H9 (cell line): ENCODE measurements around the gene TRAK1. TPM values are rescaled to one million over a fixed set of nuclear protein-coding genes. Genes with fewer than 3 reads are reported as not detected.

Experiments
- DNase-seq: peaks from one replicate; pipeline ENCODE4 v3.0.0-alpha.2; 2017
- H2AFZ ChIP-seq: one replicate; pipeline ENCODE4 v1.6.1; 2013; ENCODE audit warnings: mild to moderate bottlenecking, low read length, control low read depth, moderate library complexity
- H2AK5ac ChIP-seq: 2 replicates; pipeline ENCODE4 v1.6.1; 2013; ENCODE audit warnings: low read length, control low read depth, mixed read lengths; ENCODE audit not compliant: insufficient read length
- H2BK120ac ChIP-seq: one replicate; pipeline ENCODE4 v1.6.1; 2013; ENCODE audit warnings: low read depth, mild to moderate bottlenecking, low read length, control low read depth, inconsistent platforms; ENCODE audit not compliant: poor library complexity, severe bottlenecking
- H2BK12ac ChIP-seq: 2 replicates; pipeline ENCODE4 v1.6.1; 2013; ENCODE audit warnings: low read length, control low read depth, mixed read lengths, low read depth; ENCODE audit not compliant: insufficient read length
- H2BK15ac ChIP-seq: 2 replicates; pipeline ENCODE4 v1.6.1; 2013; ENCODE audit warnings: low read depth, low read length, control low read depth
- H2BK20ac ChIP-seq: one replicate; pipeline ENCODE4 v1.6.1; 2013; ENCODE audit warnings: low read depth, mild to moderate bottlenecking, low read length, control low read depth, inconsistent platforms; ENCODE audit not compliant: poor library complexity, severe bottlenecking
- H2BK5ac ChIP-seq: 2 replicates; pipeline ENCODE4 v1.6.1; 2013; ENCODE audit warnings: low read length, control low read depth, mixed read lengths; ENCODE audit not compliant: insufficient read length
- H3K14ac ChIP-seq: 2 replicates; pipeline ENCODE4 v1.6.1; 2013; ENCODE audit warnings: low read length, control low read depth; ENCODE audit not compliant: insufficient read depth
- H3K18ac ChIP-seq: 2 replicates; pipeline ENCODE4 v1.6.1; 2013; ENCODE audit warnings: low read depth, mild to moderate bottlenecking, mixed read lengths, low read length, control low read depth; ENCODE audit not compliant: insufficient read length
- H3K23ac ChIP-seq: 2 replicates; pipeline ENCODE4 v1.6.1; 2013; ENCODE audit warnings: low read length, control low read depth, mixed read lengths, low read depth; ENCODE audit not compliant: insufficient read length
- H3K23me2 ChIP-seq: 2 replicates; pipeline ENCODE4 v1.6.1; 2013; ENCODE audit warnings: low read depth, mild to moderate bottlenecking, mixed read lengths, low read length, control low read depth; ENCODE audit not compliant: insufficient read length, poor library complexity, severe bottlenecking
- H3K27ac ChIP-seq: 2 replicates; pipeline ENCODE4 v1.5.1; 2013; ENCODE audit warnings: low read length, control low read depth, mixed read lengths, low read depth; ENCODE audit not compliant: insufficient read length
- H3K27me3 ChIP-seq: 2 replicates; pipeline ENCODE4 v1.6.1; 2013; ENCODE audit warnings: low read length, control low read depth, inconsistent platforms; ENCODE audit not compliant: insufficient read depth
- H3K4ac ChIP-seq: 2 replicates; pipeline ENCODE4 v1.6.1; 2013; ENCODE audit warnings: low read depth, mild to moderate bottlenecking, control low read depth, inconsistent platforms, low read length, moderate library complexity
- H3K4me1 ChIP-seq: 2 replicates; pipeline ENCODE4 v1.6.1; 2013; ENCODE audit warnings: low read length, control low read depth, inconsistent platforms; ENCODE audit not compliant: insufficient read depth
- H3K4me2 ChIP-seq: 2 replicates; pipeline ENCODE4 v1.6.1; 2013; ENCODE audit warnings: low read length, control low read depth, mixed read lengths; ENCODE audit not compliant: insufficient read length, insufficient read depth
- H3K56ac ChIP-seq: 2 replicates; pipeline ENCODE4 v1.6.1; 2013; ENCODE audit warnings: low read depth, mild to moderate bottlenecking, mixed read lengths, low read length, control low read depth; ENCODE audit not compliant: insufficient read length
- H3K79me1 ChIP-seq: 2 replicates; pipeline ENCODE4 v1.6.1; 2013; ENCODE audit warnings: low read depth, mild to moderate bottlenecking, moderate library complexity, low read length, control low read depth, inconsistent platforms; ENCODE audit not compliant: insufficient read depth, poor library complexity, severe bottlenecking
- H3K79me2 ChIP-seq: 2 replicates; pipeline ENCODE4 v1.6.1; 2013; ENCODE audit warnings: low read length, control low read depth, inconsistent platforms; ENCODE audit not compliant: insufficient read depth
- H3K9ac ChIP-seq: 2 replicates; pipeline ENCODE4 v1.6.1; 2013; ENCODE audit warnings: low read length, control low read depth, mixed read lengths; ENCODE audit not compliant: insufficient read length; ENCODE audit errors: extremely low read depth
- H3K9me3 ChIP-seq: one replicate; pipeline ENCODE4 v1.6.1; 2013; ENCODE audit warnings: low read depth, low read length, inconsistent platforms; ENCODE audit not compliant: control insufficient read depth
- H3T11ph ChIP-seq: one replicate; pipeline ENCODE4 v1.6.1; 2013; ENCODE audit warnings: mild to moderate bottlenecking, low read length, control low read depth, inconsistent platforms
- H4K20me1 ChIP-seq: one replicate; pipeline ENCODE4 v1.6.1; 2013; ENCODE audit not compliant: control insufficient read depth, insufficient read length, insufficient read depth
- H4K5ac ChIP-seq: 2 replicates; pipeline ENCODE4 v1.6.1; 2013; ENCODE audit warnings: low read depth, mild to moderate bottlenecking, mixed read lengths, low read length, control low read depth; ENCODE audit not compliant: insufficient read length
- H4K8ac ChIP-seq: replicated peaks from 2 replicates; pipeline ENCODE4 v1.6.1; 2013; ENCODE audit warnings: low read length, control low read depth, mixed read lengths, low read depth; ENCODE audit not compliant: insufficient read length
- H4K91ac ChIP-seq: 2 replicates; pipeline ENCODE4 v1.6.1; 2013; ENCODE audit warnings: low read depth, mild to moderate bottlenecking, moderate library complexity, mixed read lengths, low read length, control low read depth; ENCODE audit not compliant: insufficient read length
- H3K27ac Mint-ChIP-seq, 3 experiments: 2 replicates in 2 of 3; 3 replicates in 1 of 3; pipeline ENCODE4 v1.8.0; 2020 to 2021; ENCODE audit warnings: mixed read lengths in 3 of 3, mild to moderate bottlenecking in 1 of 3, moderate library complexity in 1 of 3
- H3K27me3 Mint-ChIP-seq: 2 replicates; pipeline ENCODE4 v1.8.0; 2021; ENCODE audit warnings: low read depth, mild to moderate bottlenecking, moderate library complexity, mixed read lengths
- H3K36me3 Mint-ChIP-seq, 3 experiments: 2 replicates in 2 of 3; 3 replicates in 1 of 3; pipeline ENCODE4 v1.8.0; 2020 to 2021; ENCODE audit warnings: low read depth in 3 of 3, mixed read lengths in 3 of 3; ENCODE audit not compliant: insufficient read depth in 1 of 3
- H3K4me1 Mint-ChIP-seq, 2 experiments: 2 replicates each; pipeline ENCODE4 v1.8.0; 2020; ENCODE audit warnings: mixed read lengths in 2 of 2
- H3K4me3 Mint-ChIP-seq, 2 experiments: 2 replicates in 1 of 2; 3 replicates in 1 of 2; pipeline ENCODE4 v1.8.0; 2020 to 2021; ENCODE audit warnings: mild to moderate bottlenecking in 2 of 2, mixed read lengths in 2 of 2, moderate library complexity in 1 of 2
- H3K9me3 Mint-ChIP-seq, 2 experiments: 2 replicates in 1 of 2; 3 replicates in 1 of 2; pipeline ENCODE4 v1.8.0; 2020; ENCODE audit warnings: mild to moderate bottlenecking in 2 of 2, mixed read lengths in 2 of 2, moderate library complexity in 1 of 2
- CTCF ChIP-seq: fragments of 200-600 bp; sonication (generic); conservative IDR thresholded peaks from 3 replicates; pipeline ENCODE4 v1.8.0; 2021; ENCODE audit warnings: antibody characterized with exemption, mild to moderate bottlenecking
- WGBS: extraction: QIAGEN DNeasy Blood & Tissue Kit; methylation state at CpG from one replicate; pipeline ENCODE4 v1.1.7; 2013; ENCODE audit warnings: missing lambda C conversion rate, low lambda C conversion rate, mixed read lengths; ENCODE audit not compliant: insufficient read length; ENCODE audit errors: extremely low coverage; 5-methylcytosine and 5-hydroxymethylcytosine counted together
- total RNA-seq: library from RNA; stranded (reverse); gene quantifications from 2 replicates; pipeline ENCODE4 v1.2.1, GENCODE V29; 2021

Gene TRAK1
- total RNA-seq, 1 experiment from 2014 or later = 34.2 TPM

GRCh38 chr3:42068303-42069088 lies 22.7 kb upstream of the TRAK1 start:
- no peak overlapping the region for H2AK5ac ChIP-seq
- H3K79me2 ChIP-seq = no peaks in the 10 kb centered on the region; the same call in 1 of the 2 replicates
- H3K18ac ChIP-seq = peak overlapping the region; percentile 39
- H3K9me3 ChIP-seq = no peaks in the 10 kb centered on the region
- no peak overlapping the region for H2BK5ac ChIP-seq
- peak overlapping the region; percentile 80 for H3K4ac ChIP-seq
- peak overlapping the region; percentile 26 for H2BK12ac ChIP-seq
- no peaks in the 10 kb centered on the region for H3K36me3 Mint-ChIP-seq
- peaks cover 38 to 46% of the 10 kb centered on the region in 2 experiments for H3K4me1 Mint-ChIP-seq
- no peak for TF ChIP-seq CTCF
- H3K23me2 ChIP-seq = no peaks in the 10 kb centered on the region
- H4K91ac ChIP-seq = no peak overlapping the region
- no peak overlapping the region for H4K8ac ChIP-seq
- no peaks in the 10 kb centered on the region for H3K27me3 Mint-ChIP-seq
- no peaks in the 10 kb centered on the region for H3K79me1 ChIP-seq
- H2BK15ac ChIP-seq = no peak overlapping the region
- no peak overlapping the region for H3K56ac ChIP-seq
- no peak overlapping the region for H3T11ph ChIP-seq
- H3K27ac Mint-ChIP-seq = peak overlapping the region in 2 of 3 experiments; percentile 53 to 54; a peak in 2 of 7 replicates
- H3K4me3 Mint-ChIP-seq = no peak overlapping the region
- H2AFZ ChIP-seq = no peak overlapping the region
- no peak overlapping the region; the same call in 1 of the 2 replicates for H3K14ac ChIP-seq
- H3K4me1 ChIP-seq = peaks cover 5% of the 10 kb centered on the region; the same call in 1 of the 2 replicates
- H3K23ac ChIP-seq = no peak overlapping the region
- WGBS = no CpG with 5 or more reads among the region's 7 CpGs
- no peak overlapping the region for H4K5ac ChIP-seq
- no peak overlapping the region for H3K9ac ChIP-seq
- no peak overlapping the region for H2BK120ac ChIP-seq
- H3K9me3 Mint-ChIP-seq = no peaks in the 10 kb centered on the region
- peaks cover 1% of the 10 kb centered on the region for H4K20me1 ChIP-seq
- no peaks in the 10 kb centered on the region for H3K27me3 ChIP-seq
- no peak overlapping the region for H3K27ac ChIP-seq
- DNase-seq = no peak
- no peak overlapping the region for H3K4me2 ChIP-seq
- no peak overlapping the region for H2BK20ac ChIP-seq
